Tibial nerve (tissue), 4 donors: Measurements from ENCODE around the gene RAD50. TPM values are rescaled to one million over a fixed set of nuclear protein-coding genes. Genes with fewer than 3 reads are reported as not detected.
"Not testable (repeated sequence)": the region's sequence is repeated elsewhere in the genome, so short reads cannot be mapped to it uniquely, and the experiment has no call there.

Source experiments
- DNase-seq, 2 donors: peaks; one replicate each; pipeline ENCODE4 v3.0.0-alpha.2; 2019; ENCODE audit warnings: low spot score in 2 of 2
- H3K27ac ChIP-seq, 4 donors: fragments of 200-600 bp; sonication (generic) in 3 of 4; one replicate each; pipeline ENCODE4 v1.5.1; 2017 to 2019; ENCODE audit warnings: mild to moderate bottlenecking in 1 of 4
- H3K27me3 ChIP-seq, 2 donors: fragments of 200-600 bp; sonication (generic) in 1 of 2; one replicate each; pipeline versions ENCODE4 v1.5.1 to v1.6.0; 2017 to 2019
- H3K36me3 ChIP-seq, 3 donors: fragments of 200-600 bp; sonication (generic); one replicate each; pipeline ENCODE4 v1.5.1; 2018 to 2019
- H3K4me1 ChIP-seq, 4 donors: fragments of 200-600 bp; sonication (generic) in 3 of 4; one replicate each; pipeline ENCODE4 v1.5.1; 2017 to 2019
- H3K4me3 ChIP-seq, 4 donors: fragments of 200-600 bp; sonication (generic) in 3 of 4; one replicate each; pipeline ENCODE4 v1.5.1; 2017 to 2019; ENCODE audit warnings: mild to moderate bottlenecking in 1 of 4, moderate library complexity in 1 of 4
- H3K9me3 ChIP-seq, 4 donors: fragments of 200-600 bp; sonication (generic) in 3 of 4; one replicate each; pipeline ENCODE4 v1.5.1; 2017 to 2019
- CTCF ChIP-seq, 5 experiments: fragments of 200-600 bp in 3 of 5; fragments of 450-650 bp in 2 of 5; sonication (generic) in 3 of 5; IDR thresholded peaks; one replicate each; pipeline ENCODE4 v1.5.1; 2016 to 2019; ENCODE audit warnings: antibody characterized with exemption in 5 of 5, mild to moderate bottlenecking in 3 of 5, moderate library complexity in 2 of 5
- EP300 ChIP-seq, 2 donors: sonication (generic); formaldehyde crosslinking; IDR thresholded peaks; one replicate each; pipeline ENCODE4 v1.6.1; 2017; ENCODE audit warnings: antibody characterized with exemption in 2 of 2, mild to moderate bottlenecking in 1 of 2
- POLR2A ChIP-seq, 2 donors: fragments of 450-650 bp; IDR thresholded peaks; one replicate each; pipeline ENCODE4 v1.6.1; 2017; ENCODE audit warnings: antibody characterized with exemption in 2 of 2, mild to moderate bottlenecking in 2 of 2, moderate library complexity in 2 of 2
- WGBS, 2 donors: methylation state at CpG; one replicate each; pipeline ENCODE4 v1.1.5; 2018; 5-methylcytosine and 5-hydroxymethylcytosine counted together
- total RNA-seq, 4 donors: library from RNA; depleted of rRNA; stranded (reverse); fragments of >200 nt; gene quantifications; one replicate each; pipeline ENCODE4 v1.1.0, GENCODE V29; 2016

Gene RAD50
- total RNA-seq, result 10 to 100 TPM; 36.5 to 40.5 (median 39.2) TPM

- DNase-seq, result peak; percentile 82 to 85
- Histone ChIP-seq H3K9me3 (no peaks in the 10 kb centered on the region), H3K27ac (peak within 1 kb of the TSS; percentile 60 to 93 (median 86)), H3K36me3 (peaks cover 0 to 13% (median 0%) of the 10 kb centered on the region in 3 donors), H3K27me3 (no peaks in the 10 kb centered on the region), H3K4me3 (peak within 1 kb of the TSS; percentile 74 to 79 (median 77)), H3K4me1 (peaks cover 0 to 22% (median 12%) of the 10 kb centered on the region in 4 donors)
- WGBS, 2 donors, result 0 to 2% methylated on average over 18 to 22 of the region's 53 CpGs
- TF ChIP-seq POLR2A (IDR thresholded peaks at IDR 0.05) (peak; percentile 63 to 76), CTCF (IDR thresholded peaks at IDR 0.05) (peak in 1 of 5 experiments; percentile 38), EP300 (IDR thresholded peaks at IDR 0.05) (peak; percentile 19 to 95)
Observed at GRCh38 chr5:132556763-132557477, at the start of gene RAD50. RAD50 (plus strand) TSS chr5:132556977; CDS start chr5:132557325, 348 bp downstream.

GRCh38 chr5:132510076-132510475, 46.7 kb upstream of the RAD50 start:
- TF ChIP-seq EP300 (IDR thresholded peaks at IDR 0.05) (no peak), POLR2A (IDR thresholded peaks at IDR 0.05) (no peak), CTCF (IDR thresholded peaks at IDR 0.05) (no peak)
- no peak for DNase-seq
- no peak overlapping the region for H3K4me3 ChIP-seq
- H3K9me3 ChIP-seq, result peaks cover 0 to 4% (median 0%) of the 10 kb centered on the region in 4 donors
- no peaks in the 10 kb centered on the region for H3K27me3 ChIP-seq
- no peaks in the 10 kb centered on the region for H3K36me3 ChIP-seq
- H3K4me1 ChIP-seq, result peaks cover 0 to 16% (median 2%) of the 10 kb centered on the region in 4 donors
- no peak overlapping the region for H3K27ac ChIP-seq

GRCh38 chr5:132513618-132514336, 43.0 kb upstream of the RAD50 start:
- H3K9me3 ChIP-seq, H3K27ac ChIP-seq, H3K4me1 ChIP-seq, H3K36me3 ChIP-seq, DNase-seq, H3K27me3 ChIP-seq, H3K4me3 ChIP-seq: not testable (repeated sequence)
- WGBS, 2 donors, result 92 to 94% methylated on average over 20 of the region's 25 CpGs

- H3K36me3 ChIP-seq, H3K27me3 ChIP-seq, H3K4me3 ChIP-seq, H3K4me1 ChIP-seq, DNase-seq, H3K27ac ChIP-seq: not testable (repeated sequence)
- WGBS, 2 donors, result 95 to 100% methylated on average over 1 of the region's 1 CpG
- peaks cover 0 to 21% (median 6%) of the 10 kb centered on the region in 4 donors for H3K9me3 ChIP-seq
Observed at GRCh38 chr5:132522067-132522466, 34.7 kb upstream of the RAD50 start.

GRCh38 chr5:132524877-132525276, 31.9 kb upstream of the RAD50 start:
- H3K27ac ChIP-seq, DNase-seq, H3K4me3 ChIP-seq, H3K27me3 ChIP-seq, H3K36me3 ChIP-seq, H3K4me1 ChIP-seq: not testable (repeated sequence)
- H3K9me3 ChIP-seq, result peaks cover 0 to 20% (median 6%) of the 10 kb centered on the region in 4 donors
- 83 to 89% methylated on average over 5 of the region's 5 CpGs for WGBS, 2 donors

- Histone ChIP-seq H3K27me3 (no peaks in the 10 kb centered on the region), H3K9me3 (peaks cover 0 to 16% (median 6%) of the 10 kb centered on the region in 4 donors), H3K27ac (no peak overlapping the region), H3K4me1 (peaks cover 0 to 4% (median 0%) of the 10 kb centered on the region in 4 donors), H3K4me3 (no peak overlapping the region), H3K36me3 (no peaks in the 10 kb centered on the region)
- no peak for DNase-seq
- TF ChIP-seq CTCF (IDR thresholded peaks at IDR 0.05) (no peak), EP300 (IDR thresholded peaks at IDR 0.05) (no peak), POLR2A (IDR thresholded peaks at IDR 0.05) (no peak)
Observed at GRCh38 chr5:132525299-132525724, 31.5 kb upstream of the RAD50 start.
